NK-92 (cell line): ENCODE data around the gene DPP6.

Source experiments
- DNase-seq: peaks from one replicate; lab custom pipeline; 2025; ENCODE audit not compliant: unreplicated experiment; lab: John Stamatoyannopoulos, UW

Gene DPP6

GRCh38 chr7:154581251-154581890 is 529.2 kb downstream of the DPP6 start:
- no peak for DNase-seq

GRCh38 chr7:154583454-154583853 is 531.3 kb downstream of the DPP6 start:
- no peak for DNase-seq

GRCh38 chr7:154584352-154585252 is 532.4 kb downstream of the DPP6 start:
- no peak for DNase-seq

- DNase-seq, result no peak
Observed at GRCh38 chr7:154587792-154588191, 535.6 kb downstream of the DPP6 start.

GRCh38 chr7:154591544-154591943 is 539.3 kb downstream of the DPP6 start:
- no peak for DNase-seq

- no peak for DNase-seq
Observed at GRCh38 chr7:154592388-154592787, 540.2 kb downstream of the DPP6 start.

- no peak for DNase-seq
Observed at GRCh38 chr7:154598396-154598795, 546.2 kb downstream of the DPP6 start.

- no peak for DNase-seq
Observed at GRCh38 chr7:154598864-154599263, 546.7 kb downstream of the DPP6 start.

GRCh38 chr7:154610903-154611302 is 558.7 kb downstream of the DPP6 start:
- DNase-seq, result no peak

- DNase-seq, result no peak
Observed at GRCh38 chr7:154613811-154614210, 561.6 kb downstream of the DPP6 start.

- DNase-seq, result no peak
Observed at GRCh38 chr7:154620141-154620755, 568.0 kb downstream of the DPP6 start.

- no peak for DNase-seq
Observed at GRCh38 chr7:154623399-154623798, 571.2 kb downstream of the DPP6 start.

GRCh38 chr7:154627646-154628290 is 575.6 kb downstream of the DPP6 start:
- no peak for DNase-seq

GRCh38 chr7:154628556-154628955 is 576.4 kb downstream of the DPP6 start:
- no peak for DNase-seq

- no peak for DNase-seq
Observed at GRCh38 chr7:154631162-154631561, 579.0 kb downstream of the DPP6 start.

GRCh38 chr7:154633641-154634040 is 581.4 kb downstream of the DPP6 start:
- DNase-seq, result no peak

- DNase-seq, result no peak
Observed at GRCh38 chr7:154638286-154638685, 586.1 kb downstream of the DPP6 start.

GRCh38 chr7:154640266-154640865 is 588.2 kb downstream of the DPP6 start:
- no peak for DNase-seq

GRCh38 chr7:154640917-154641316 is 588.7 kb downstream of the DPP6 start:
- no peak for DNase-seq

- DNase-seq, result no peak
Observed at GRCh38 chr7:154644366-154644765, 592.2 kb downstream of the DPP6 start.
